Measurements from ENCODE around the gene DAP. TPM values are rescaled to one million over a fixed set of nuclear protein-coding genes. Genes with fewer than 3 reads are reported as not detected.

Gene DAP
- polyA plus RNA-seq, 3 donors, result 60.9 to 69.0 (median 62.3) TPM

- Mint-ChIP-seq H3K4me1 (peaks cover 31% of the 10 kb centered on the region), H3K4me3 (no peak overlapping the region)
Measured at GRCh38 chr5:10637944-10638343, 123.1 kb downstream of the DAP start.

More at GRCh38 chr5:10637944-10638343, 123.1 kb downstream of the DAP start:
- Mint-ChIP-seq H3K9me3 (peaks cover 0 to 13% (median 8%) of the 10 kb centered on the region in 7 donors), H3K27me3 (ENCODE audit: low read depth in 3 of 3) (peaks cover 0 to 7% (median 2%) of the 10 kb centered on the region in 3 donors), H3K27ac (peak overlapping the region in 1 of 7 donors; percentile 0), H3K36me3 (peaks cover 0 to 3% of the 10 kb centered on the region in 2 donors)
- H2AFZ ChIP-seq (ENCODE audit: insufficient read depth, low read depth, low read length, poor library complexity, severe bottlenecking), result no peak overlapping the region
- H3K79me2 ChIP-seq (ENCODE audit: insufficient read depth, low read length), result no peaks in the 10 kb centered on the region
- no peak overlapping the region for H3K9ac ChIP-seq (ENCODE audit: insufficient read depth, low read length, poor library complexity, severe bottlenecking)
- H3K36me3 ChIP-seq (replicated peaks in 1 of 2; ENCODE audit: control insufficient read depth in 1 of 2, insufficient read depth in 2 of 2, low read length in 2 of 2), result no peaks in the 10 kb centered on the region
- peaks cover 4 to 5% of the 10 kb centered on the region in 2 donors for H3K9me3 ChIP-seq (replicated peaks in 1 of 2; ENCODE audit: control insufficient read depth in 1 of 2, insufficient read depth in 1 of 2, low read length in 2 of 2)
- H3K4me1 ChIP-seq (ENCODE audit: control insufficient read depth in 1 of 2, insufficient read depth in 2 of 2, low read length in 2 of 2), result peaks cover 31 to 35% of the 10 kb centered on the region in 2 donors
- no peak overlapping the region for H3K4me3 ChIP-seq (replicated peaks in 1 of 3; ENCODE audit: low read depth in 2 of 3, low read length in 3 of 3)
- TF ChIP-seq CTCF (IDR thresholded peaks at IDR 0.05), result no peak
- intact Hi-C loops (cut with micrococcal nuclease), result loop anchor here (10.0 kb wide), 3 partner anchors 127 to 373 kb away; partner anchors contain the start of genes DAP (in 1 of the 2) and MARCHF6 (in 1 of the 2)
- WGBS (ENCODE audit: insufficient coverage), result 37% methylated on average over 2 of the region's 10 CpGs
- no peaks in the 10 kb centered on the region for H4K20me1 ChIP-seq (ENCODE audit: insufficient read depth, low read length)
- no peak overlapping the region for H3K4me2 ChIP-seq (replicated peaks; ENCODE audit: extremely low read depth, low read length, poor library complexity, severe bottlenecking)
- no peak overlapping the region for H3K27ac ChIP-seq (ENCODE audit: low read depth in 1 of 2, low read length in 2 of 2)
- no peak for DNase-seq
- H3K27me3 ChIP-seq (ENCODE audit: control insufficient read depth in 2 of 2, insufficient read depth in 2 of 2, low read length in 2 of 2), result no peaks in the 10 kb centered on the region
